SK-N-SH treated with all-trans-retinoic acid at 6 μM for 48 hours (cell line): ENCODE data around the gene SEL1L3.

Experiments
- ATAC-seq: fragments of 200-7000 bp; cut with Tn5 transposase; 3 replicates; pipeline ENCODE4 v1.9.1; 2020; ENCODE audit warnings: mild to moderate bottlenecking, moderate library complexity
- ARNTL ChIP-seq: fragments of 450-650 bp; formaldehyde crosslinking; IDR thresholded peaks from 2 replicates; pipeline ENCODE4 v1.5.0; 2020; ENCODE audit warnings: low read depth, mild to moderate bottlenecking, moderate library complexity, borderline replicate concordance
- BACH2 ChIP-seq: fragments of 250-450 bp; sonication (Bioruptor Pico); IDR thresholded peaks from 2 replicates; pipeline ENCODE4 v1.9.0; 2021; ENCODE audit warnings: mild to moderate bottlenecking, borderline replicate concordance
- CSDC2 ChIP-seq: fragments of 250-450 bp; sonication (Bioruptor Pico); IDR thresholded peaks from 2 replicates; pipeline ENCODE4 v1.5.0; 2020; ENCODE audit warnings: mild to moderate bottlenecking, moderate library complexity
- CSRNP3 ChIP-seq: fragments of 250-450 bp; sonication (Bioruptor Pico); IDR thresholded peaks from 2 replicates; pipeline ENCODE4 v1.5.1; 2021; ENCODE audit warnings: mild to moderate bottlenecking, moderate library complexity
- ESRRG ChIP-seq: fragments of 250-450 bp; sonication (Bioruptor Pico); IDR thresholded peaks from 2 replicates; pipeline ENCODE4 v1.6.1; 2021; ENCODE audit warnings: mild to moderate bottlenecking
- GLIS3 ChIP-seq: fragments of 250-450 bp; sonication (Bioruptor Pico); IDR thresholded peaks from 2 replicates; pipeline ENCODE4 v1.5.0; 2020; ENCODE audit warnings: mild to moderate bottlenecking, moderate library complexity
- ISL1 ChIP-seq: fragments of 250-450 bp; sonication (Bioruptor Pico); IDR thresholded peaks from 2 replicates; pipeline ENCODE4 v2.1.2; 2022; ENCODE audit warnings: mild to moderate bottlenecking, moderate library complexity
- OSR1 ChIP-seq: fragments of 250-450 bp; sonication (Bioruptor Pico); IDR thresholded peaks from 2 replicates; pipeline ENCODE4 v1.8.0; 2022; ENCODE audit warnings: moderate library complexity, mild to moderate bottlenecking, inconsistent platforms
- PATZ1 ChIP-seq: fragments of 250-450 bp; sonication (Bioruptor Pico); IDR thresholded peaks from 2 replicates; pipeline ENCODE4 v1.8.0; 2020; ENCODE audit warnings: mild to moderate bottlenecking, moderate library complexity, borderline replicate concordance
- POU6F1 ChIP-seq: fragments of 250-450 bp; sonication (Bioruptor Pico); IDR thresholded peaks from 2 replicates; pipeline ENCODE4 v1.8.0; 2021; ENCODE audit warnings: low read depth, mild to moderate bottlenecking, moderate library complexity, borderline replicate concordance
- PPARA ChIP-seq: fragments of 250-450 bp; sonication (Bioruptor Pico); IDR thresholded peaks from 2 replicates; pipeline ENCODE4 v1.5.0; 2020; ENCODE audit warnings: mild to moderate bottlenecking, borderline replicate concordance
- RARB ChIP-seq: fragments of 250-450 bp; sonication (Bioruptor Pico); IDR thresholded peaks from 2 replicates; pipeline ENCODE4 v1.8.0; 2021; ENCODE audit warnings: mild to moderate bottlenecking, moderate library complexity
- SNAI2 ChIP-seq: fragments of 250-450 bp; sonication (Bioruptor Pico); IDR thresholded peaks from 2 replicates; pipeline ENCODE4 v1.5.0; 2020; ENCODE audit warnings: mild to moderate bottlenecking, moderate library complexity
- TCF4 ChIP-seq: fragments of 250-450 bp; sonication (Bioruptor Pico); IDR thresholded peaks from 2 replicates; pipeline ENCODE4 v1.8.0; 2021; ENCODE audit warnings: mild to moderate bottlenecking, moderate library complexity, borderline replicate concordance
- TOX ChIP-seq: fragments of 250-450 bp; sonication (Bioruptor Pico); IDR thresholded peaks from 2 replicates; pipeline ENCODE4 v1.8.0; 2021; ENCODE audit warnings: mild to moderate bottlenecking, moderate library complexity, borderline replicate concordance
- TSHZ2 ChIP-seq: fragments of 250-450 bp; sonication (Bioruptor Pico); IDR thresholded peaks from 2 replicates; pipeline ENCODE4 v1.5.0; 2020; ENCODE audit warnings: mild to moderate bottlenecking, moderate library complexity
- ZC3H10 ChIP-seq: fragments of 250-450 bp; sonication (Bioruptor Pico); IDR thresholded peaks from 2 replicates; pipeline ENCODE4 v1.5.1; 2021; ENCODE audit warnings: mild to moderate bottlenecking, moderate library complexity
- ZFP3 ChIP-seq: fragments of 250-450 bp; sonication (Bioruptor Pico); IDR thresholded peaks from 2 replicates; pipeline ENCODE4 v1.5.0; 2020; ENCODE audit warnings: mild to moderate bottlenecking, moderate library complexity
- ZFP30 ChIP-seq: fragments of 450-650 bp; formaldehyde crosslinking; IDR thresholded peaks from 2 replicates; pipeline ENCODE4 v1.5.0; 2022; ENCODE audit warnings: mild to moderate bottlenecking, moderate library complexity
- ZNF565 ChIP-seq: fragments of 450-650 bp; formaldehyde crosslinking; conservative IDR thresholded peaks from 2 replicates; pipeline ENCODE4 v1.5.0; 2020; ENCODE audit warnings: low read depth, mild to moderate bottlenecking, moderate library complexity
- ZNF70 ChIP-seq: fragments of 450-650 bp; formaldehyde crosslinking; IDR thresholded peaks from 2 replicates; pipeline ENCODE4 v1.5.0; 2020; ENCODE audit warnings: mild to moderate bottlenecking, moderate library complexity
- ZNF8 ChIP-seq: fragments of 450-650 bp; formaldehyde crosslinking; IDR thresholded peaks from 2 replicates; pipeline ENCODE4 v1.5.0; 2020; ENCODE audit warnings: mild to moderate bottlenecking, moderate library complexity

SEL1L3 gene

GRCh38 chr4:25767877-25768725 lies 94.7 kb downstream of the SEL1L3 start:
- ATAC-seq = peak; percentile 99
- TF ChIP-seq ARNTL = no peak
- TF ChIP-seq ZNF565 (CRISPR knock-in tag) = no peak
- TF ChIP-seq GLIS3 (CRISPR knock-in tag) = no peak
- no peak for TF ChIP-seq PPARA (CRISPR knock-in tag)
- no peak for TF ChIP-seq ISL1 (CRISPR knock-in tag)
- no peak for TF ChIP-seq RARB (CRISPR knock-in tag)
- no peak for TF ChIP-seq ZNF8
- no peak for TF ChIP-seq ZNF70
- no peak for TF ChIP-seq OSR1 (CRISPR knock-in tag)
- no peak for TF ChIP-seq ZFP3
- TF ChIP-seq CSRNP3 (CRISPR knock-in tag) = no peak
- TF ChIP-seq TCF4 (CRISPR knock-in tag) = no peak
- TF ChIP-seq POU6F1 (CRISPR knock-in tag) = no peak
- TF ChIP-seq BACH2 (CRISPR knock-in tag) = no peak
- no peak for TF ChIP-seq CSDC2 (CRISPR knock-in tag)
- TF ChIP-seq ZC3H10 = no peak
- no peak for TF ChIP-seq SNAI2
- TF ChIP-seq ZFP30 (CRISPR knock-in tag) = no peak
- no peak for TF ChIP-seq TSHZ2 (CRISPR knock-in tag)

GRCh38 chr4:25760518-25761157 lies 102.2 kb downstream of the SEL1L3 start:
- TF ChIP-seq CSRNP3 (CRISPR knock-in tag) (no peak), POU6F1 (CRISPR knock-in tag) (no peak), ISL1 (CRISPR knock-in tag) (no peak), RARB (CRISPR knock-in tag) (no peak), TSHZ2 (CRISPR knock-in tag) (no peak), TCF4 (CRISPR knock-in tag) (no peak), ZNF70 (no peak), ESRRG (no peak), SNAI2 (no peak), TOX (CRISPR knock-in tag) (no peak), ZNF8 (no peak), OSR1 (CRISPR knock-in tag) (no peak), ZNF565 (CRISPR knock-in tag) (no peak), ZC3H10 (no peak), PATZ1 (CRISPR knock-in tag) (no peak), ARNTL (no peak), BACH2 (CRISPR knock-in tag) (no peak), ZFP30 (CRISPR knock-in tag) (no peak), CSDC2 (CRISPR knock-in tag) (no peak), PPARA (CRISPR knock-in tag) (no peak)
- ATAC-seq = no peak
